ENCODE measurements around the gene JMJD1C. TPM values are rescaled to one million over a fixed set of nuclear protein-coding genes. Genes with fewer than 3 reads are reported as not detected.

Gene JMJD1C
- total RNA-seq, 1 experiment from 2014 or later: 139 TPM

GRCh38 chr10:63146503-63146902 is 319.3 kb downstream of the JMJD1C start:
- intact Hi-C loops (cut with micrococcal nuclease): no loop called here
- H3K4me1 ChIP-seq (ENCODE audit: insufficient read depth, low read length): no peaks in the 10 kb centered on the region
- TF ChIP-seq CTCF (conservative IDR thresholded peaks at IDR 0.05; ENCODE audit: low read depth, low read length) (no peak), EZH2 (IDR thresholded peaks at IDR 0.05; ENCODE audit: low read length, unreplicated experiment) (no peak), EZH2phosphoT487 (IDR thresholded peaks at IDR 0.05; ENCODE audit: borderline replicate concordance, low read length) (no peak)
- no peaks in the 10 kb centered on the region for H3F3A ChIP-seq (ENCODE audit: low read length, unreplicated experiment)
- H3K9me2 ChIP-seq (replicated peaks; ENCODE audit: low read length): no peaks in the 10 kb centered on the region
- peaks cover 39% of the 10 kb centered on the region for H3K36me3 ChIP-seq (ENCODE audit: low read depth, low read length)
- no peak overlapping the region for H3K4me3 ChIP-seq (ENCODE audit: low read length)
- no peaks in the 10 kb centered on the region for H3K27me3 ChIP-seq (ENCODE audit: low read length)
- no peak overlapping the region for H3K9ac ChIP-seq (ENCODE audit: low read length)
- H3K27ac ChIP-seq (ENCODE audit: low read length): no peak overlapping the region
- ChIA-PET CTCF (interaction anchor here (0.6 to 1.3 kb wide), 2 partner anchors 20 to 485 kb away, joined by 3 to 6 read pairs; no protein-coding TSS in a partner anchor), POLR2A (ENCODE audit: unreplicated experiment) (interaction anchor here (0.7 kb wide), 2 partner anchors 46 to 1246 kb away, joined by 3 read pairs; no protein-coding TSS in a partner anchor)
- H2AFZ ChIP-seq (ENCODE audit: low read length): no peak overlapping the region
- H3K4me2 ChIP-seq (ENCODE audit: low read length): no peak overlapping the region
- H3K9me3 ChIP-seq (ENCODE audit: low read length): no peaks in the 10 kb centered on the region
- no TSS peak for BruUV-seq (replicated peaks)
- no peak for DNase-seq
- peaks cover 90% of the 10 kb centered on the region for H3K79me2 ChIP-seq (ENCODE audit: low read length)
- ATAC-seq: no peak
- peaks cover 3% of the 10 kb centered on the region; the same call in 1 of the 2 replicates for H4K20me1 ChIP-seq (ENCODE audit: low read length)

- POLR2A ChIA-PET (ENCODE audit: unreplicated experiment): no interaction called here
- no peak overlapping the region for H3K9ac ChIP-seq (ENCODE audit: low read length)
- H2AFZ ChIP-seq (ENCODE audit: low read length): no peak overlapping the region
- CTCF ChIA-PET: interaction anchor here (0.8 to 1.3 kb wide), 2 partner anchors 11 to 21 kb away, joined by 4 to 6 read pairs; no protein-coding TSS in a partner anchor
- H3K27me3 ChIP-seq (ENCODE audit: low read length): no peaks in the 10 kb centered on the region
- DNase-seq (no peak), ATAC-seq (peak; percentile 29; the same call in 1 of the 2 replicates)
- no peaks in the 10 kb centered on the region for H3K4me1 ChIP-seq (ENCODE audit: insufficient read depth, low read length)
- no TSS peak for BruUV-seq (replicated peaks)
- no peaks in the 10 kb centered on the region for H3K9me3 ChIP-seq (ENCODE audit: low read length)
- no peaks in the 10 kb centered on the region for H3K9me2 ChIP-seq (replicated peaks; ENCODE audit: low read length)
- intact Hi-C loops (cut with micrococcal nuclease): no loop called here
- no peak overlapping the region for H3K4me2 ChIP-seq (ENCODE audit: low read length)
- peaks cover 90% of the 10 kb centered on the region for H3K79me2 ChIP-seq (ENCODE audit: low read length)
- H3K36me3 ChIP-seq (ENCODE audit: low read depth, low read length): peaks cover 37% of the 10 kb centered on the region
- H3K27ac ChIP-seq (ENCODE audit: low read length): no peak overlapping the region
- no peak for TF ChIP-seq EZH2 (IDR thresholded peaks at IDR 0.05; ENCODE audit: low read length, unreplicated experiment)
- no peak for TF ChIP-seq EZH2phosphoT487 (IDR thresholded peaks at IDR 0.05; ENCODE audit: borderline replicate concordance, low read length)
- TF ChIP-seq CTCF (conservative IDR thresholded peaks at IDR 0.05; ENCODE audit: low read depth, low read length): no peak
- H4K20me1 ChIP-seq (ENCODE audit: low read length): peaks cover 6% of the 10 kb centered on the region; the same call in 1 of the 2 replicates
- H3K4me3 ChIP-seq (ENCODE audit: low read length): no peak overlapping the region
- H3F3A ChIP-seq (ENCODE audit: low read length, unreplicated experiment): no peaks in the 10 kb centered on the region
These were observed 320.0 kb downstream of the JMJD1C start for GRCh38 chr10:63145782-63146181.

GRCh38 chr10:63143987-63144386 is 321.8 kb downstream of the JMJD1C start:
- intact Hi-C loops (cut with micrococcal nuclease): no loop called here
- Histone ChIP-seq H3K4me2 (ENCODE audit: low read length) (no peak overlapping the region), H3K79me2 (ENCODE audit: low read length) (peaks cover 99% of the 10 kb centered on the region), H2AFZ (ENCODE audit: low read length) (no peak overlapping the region), H3K9me2 (replicated peaks; ENCODE audit: low read length) (no peaks in the 10 kb centered on the region), H3K27me3 (ENCODE audit: low read length) (no peaks in the 10 kb centered on the region), H3K9me3 (ENCODE audit: low read length) (no peaks in the 10 kb centered on the region), H3K27ac (ENCODE audit: low read length) (no peak overlapping the region), H4K20me1 (ENCODE audit: low read length) (peaks cover 20% of the 10 kb centered on the region), H3K36me3 (ENCODE audit: low read depth, low read length) (peaks cover 37% of the 10 kb centered on the region; the same call in 1 of the 2 replicates), H3K4me3 (ENCODE audit: low read length) (no peak overlapping the region), H3F3A (ENCODE audit: low read length, unreplicated experiment) (no peaks in the 10 kb centered on the region), H3K9ac (ENCODE audit: low read length) (no peak overlapping the region), H3K4me1 (ENCODE audit: insufficient read depth, low read length) (peaks cover 12% of the 10 kb centered on the region)
- CTCF ChIA-PET: no interaction called here
- TF ChIP-seq CTCF (conservative IDR thresholded peaks at IDR 0.05; ENCODE audit: low read depth, low read length) (no peak), EZH2 (IDR thresholded peaks at IDR 0.05; ENCODE audit: low read length, unreplicated experiment) (no peak), EZH2phosphoT487 (IDR thresholded peaks at IDR 0.05; ENCODE audit: borderline replicate concordance, low read length) (no peak)
- no TSS peak for BruUV-seq (replicated peaks)
- DNase-seq: no peak
- ATAC-seq: no peak
- POLR2A ChIA-PET (ENCODE audit: unreplicated experiment): no interaction called here

Data from PC-3 (cell line).